ENCODE measurements around the gene RORC. TPM values are rescaled to one million over a fixed set of nuclear protein-coding genes. Genes with fewer than 3 reads are reported as not detected.

RORC gene
- total RNA-seq, 1 donor from 2014 or later: not detected

- no peaks in the 10 kb centered on the region for H3K9me3 Mint-ChIP-seq (ENCODE audit: unreplicated experiment)
- no peak for TF ChIP-seq CTCF (IDR thresholded peaks at IDR 0.05; ENCODE audit: partially characterized antibody, unreplicated experiment)
- H3K27ac Mint-ChIP-seq (ENCODE audit: unreplicated experiment): no peak overlapping the region
- H3K4me1 Mint-ChIP-seq (ENCODE audit: low read depth, unreplicated experiment): no peaks in the 10 kb centered on the region
- peaks cover 11% of the 10 kb centered on the region for H3K27me3 Mint-ChIP-seq (ENCODE audit: unreplicated experiment)
- H3K36me3 Mint-ChIP-seq (ENCODE audit: unreplicated experiment): no peaks in the 10 kb centered on the region
- H3K4me3 Mint-ChIP-seq (ENCODE audit: unreplicated experiment): no peak overlapping the region
- DNase-seq: no peak
Observed at GRCh38 chr1:151817353-151817730, 14.3 kb downstream of the RORC start.

GRCh38 chr1:151816548-151817352, 14.9 kb downstream of the RORC start:
- Mint-ChIP-seq H3K27me3 (ENCODE audit: unreplicated experiment) (peaks cover 11% of the 10 kb centered on the region), H3K4me3 (ENCODE audit: unreplicated experiment) (no peak overlapping the region), H3K4me1 (ENCODE audit: low read depth, unreplicated experiment) (no peaks in the 10 kb centered on the region), H3K27ac (ENCODE audit: unreplicated experiment) (no peak overlapping the region), H3K9me3 (ENCODE audit: unreplicated experiment) (no peaks in the 10 kb centered on the region), H3K36me3 (ENCODE audit: unreplicated experiment) (no peaks in the 10 kb centered on the region)
- TF ChIP-seq CTCF (IDR thresholded peaks at IDR 0.05; ENCODE audit: partially characterized antibody, unreplicated experiment): no peak
- no peak for DNase-seq

- Mint-ChIP-seq H3K27me3 (ENCODE audit: unreplicated experiment) (peaks cover 11% of the 10 kb centered on the region), H3K4me1 (ENCODE audit: low read depth, unreplicated experiment) (peaks cover 8% of the 10 kb centered on the region), H3K9me3 (ENCODE audit: unreplicated experiment) (no peaks in the 10 kb centered on the region), H3K27ac (ENCODE audit: unreplicated experiment) (no peak overlapping the region), H3K36me3 (ENCODE audit: unreplicated experiment) (no peaks in the 10 kb centered on the region), H3K4me3 (ENCODE audit: unreplicated experiment) (no peak overlapping the region)
- DNase-seq: no peak
- TF ChIP-seq CTCF (IDR thresholded peaks at IDR 0.05; ENCODE audit: partially characterized antibody, unreplicated experiment): no peak
Observed at GRCh38 chr1:151815716-151816327, 15.8 kb downstream of the RORC start.

GRCh38 chr1:151814971-151815545, 16.5 kb downstream of the RORC start:
- Mint-ChIP-seq H3K27ac (ENCODE audit: unreplicated experiment) (no peak overlapping the region), H3K4me1 (ENCODE audit: low read depth, unreplicated experiment) (peaks cover 8% of the 10 kb centered on the region), H3K36me3 (ENCODE audit: unreplicated experiment) (no peaks in the 10 kb centered on the region), H3K27me3 (ENCODE audit: unreplicated experiment) (peaks cover 11% of the 10 kb centered on the region), H3K9me3 (ENCODE audit: unreplicated experiment) (no peaks in the 10 kb centered on the region), H3K4me3 (ENCODE audit: unreplicated experiment) (no peak overlapping the region)
- no peak for DNase-seq
- no peak for TF ChIP-seq CTCF (IDR thresholded peaks at IDR 0.05; ENCODE audit: partially characterized antibody, unreplicated experiment)

GRCh38 chr1:151814426-151814825, 17.2 kb downstream of the RORC start:
- Mint-ChIP-seq H3K27ac (ENCODE audit: unreplicated experiment) (no peak overlapping the region), H3K36me3 (ENCODE audit: unreplicated experiment) (no peaks in the 10 kb centered on the region), H3K27me3 (ENCODE audit: unreplicated experiment) (peaks cover 8% of the 10 kb centered on the region), H3K9me3 (ENCODE audit: unreplicated experiment) (no peaks in the 10 kb centered on the region), H3K4me1 (ENCODE audit: low read depth, unreplicated experiment) (peaks cover 8% of the 10 kb centered on the region), H3K4me3 (ENCODE audit: unreplicated experiment) (no peak overlapping the region)
- no peak for TF ChIP-seq CTCF (IDR thresholded peaks at IDR 0.05; ENCODE audit: partially characterized antibody, unreplicated experiment)
- DNase-seq: no peak
